WERI-Rb-1 (cell line): ENCODE results near the gene ZHX3.

Experiments used
- DNase-seq: peaks from one replicate; pipeline ENCODE4 v3.0.0-alpha.2; 2020
- H3K27ac ChIP-seq: fragments of 250-450 bp; sonication (Bioruptor Pico); 2 replicates; pipeline ENCODE4 v1.5.1; 2020; ENCODE audit warnings: mild to moderate bottlenecking, moderate library complexity
- H3K27me3 ChIP-seq: fragments of 250-450 bp; sonication (Bioruptor Pico); 2 replicates; pipeline ENCODE4 v1.5.1; 2021; ENCODE audit warnings: mild to moderate bottlenecking, low read depth, moderate library complexity; ENCODE audit not compliant: insufficient read depth, severe bottlenecking
- H3K36me3 ChIP-seq: fragments of 250-450 bp; sonication (Bioruptor Pico); 2 replicates; pipeline ENCODE4 v1.5.1; 2020; ENCODE audit warnings: mild to moderate bottlenecking, moderate library complexity
- H3K4me3 ChIP-seq: 2 replicates; pipeline ENCODE4 v1.5.1; 2011; ENCODE audit warnings: low read depth, mild to moderate bottlenecking, control low read depth, low read length
- H3K9me3 ChIP-seq: fragments of 250-450 bp; sonication (Bioruptor Pico); 2 replicates; pipeline ENCODE4 v1.5.1; 2021; ENCODE audit warnings: mild to moderate bottlenecking, moderate library complexity; ENCODE audit not compliant: severe bottlenecking
- TF ChIP-seq, protein P1 (sequence below): IDR thresholded peaks from 2 replicates; pipeline ENCODE4 v1.5.1; 2011; ENCODE audit warnings: low read depth, mild to moderate bottlenecking, control low read depth, inconsistent platforms, low read length

Gene ZHX3

GRCh38 chr20:41261790-41262717 is 55.5 kb downstream of the ZHX3 start:
- no peaks in the 10 kb centered on the region for H3K27me3 ChIP-seq
- no peak for DNase-seq
- no peaks in the 10 kb centered on the region for H3K36me3 ChIP-seq
- H3K4me3 ChIP-seq, result no peak overlapping the region
- no peaks in the 10 kb centered on the region for H3K9me3 ChIP-seq
- TF ChIP-seq, protein P1, sequence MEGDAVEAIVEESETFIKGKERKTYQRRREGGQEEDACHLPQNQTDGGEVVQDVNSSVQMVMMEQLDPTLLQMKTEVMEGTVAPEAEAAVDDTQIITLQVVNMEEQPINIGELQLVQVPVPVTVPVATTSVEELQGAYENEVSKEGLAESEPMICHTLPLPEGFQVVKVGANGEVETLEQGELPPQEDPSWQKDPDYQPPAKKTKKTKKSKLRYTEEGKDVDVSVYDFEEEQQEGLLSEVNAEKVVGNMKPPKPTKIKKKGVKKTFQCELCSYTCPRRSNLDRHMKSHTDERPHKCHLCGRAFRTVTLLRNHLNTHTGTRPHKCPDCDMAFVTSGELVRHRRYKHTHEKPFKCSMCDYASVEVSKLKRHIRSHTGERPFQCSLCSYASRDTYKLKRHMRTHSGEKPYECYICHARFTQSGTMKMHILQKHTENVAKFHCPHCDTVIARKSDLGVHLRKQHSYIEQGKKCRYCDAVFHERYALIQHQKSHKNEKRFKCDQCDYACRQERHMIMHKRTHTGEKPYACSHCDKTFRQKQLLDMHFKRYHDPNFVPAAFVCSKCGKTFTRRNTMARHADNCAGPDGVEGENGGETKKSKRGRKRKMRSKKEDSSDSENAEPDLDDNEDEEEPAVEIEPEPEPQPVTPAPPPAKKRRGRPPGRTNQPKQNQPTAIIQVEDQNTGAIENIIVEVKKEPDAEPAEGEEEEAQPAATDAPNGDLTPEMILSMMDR, result no peak
- H3K27ac ChIP-seq, result no peak overlapping the region

DNA sequence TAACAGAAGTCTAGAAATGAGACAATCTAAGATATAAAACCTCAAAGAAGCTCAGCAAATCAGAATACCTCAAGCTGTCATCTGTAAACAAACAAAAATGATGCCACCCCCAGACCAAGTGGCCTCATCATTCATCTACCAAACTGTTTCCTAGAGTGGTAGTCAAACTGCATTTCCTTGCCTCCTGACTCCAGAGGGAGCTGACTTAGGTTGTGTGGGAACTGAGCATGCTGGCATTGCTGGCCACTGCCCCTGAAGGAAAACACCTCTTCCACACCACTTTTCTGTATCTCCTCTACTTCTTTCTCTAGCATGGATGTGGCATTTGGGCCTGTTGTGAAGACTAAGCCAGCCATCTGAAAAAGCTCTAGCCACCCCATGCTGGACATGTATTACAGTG is 56.3 kb downstream of the ZHX3 start:
- no peak overlapping the region for H3K4me3 ChIP-seq
- no peak for DNase-seq

GRCh38 chr20:41260734-41261220 is 56.8 kb downstream of the ZHX3 start:
- H3K27me3 ChIP-seq, result no peaks in the 10 kb centered on the region
- TF ChIP-seq, protein P1, result no peak
- H3K36me3 ChIP-seq, result no peaks in the 10 kb centered on the region
- no peak for DNase-seq
- no peak overlapping the region for H3K4me3 ChIP-seq
- no peaks in the 10 kb centered on the region for H3K9me3 ChIP-seq
- H3K27ac ChIP-seq, result no peak overlapping the region

More for the DNA sequence above, 56.3 kb downstream of the ZHX3 start:
- TF ChIP-seq, protein P1, result no peak
- H3K36me3 ChIP-seq, result no peaks in the 10 kb centered on the region
- no peaks in the 10 kb centered on the region for H3K9me3 ChIP-seq
- H3K27me3 ChIP-seq, result no peaks in the 10 kb centered on the region
- H3K27ac ChIP-seq, result no peak overlapping the region

DNA sequence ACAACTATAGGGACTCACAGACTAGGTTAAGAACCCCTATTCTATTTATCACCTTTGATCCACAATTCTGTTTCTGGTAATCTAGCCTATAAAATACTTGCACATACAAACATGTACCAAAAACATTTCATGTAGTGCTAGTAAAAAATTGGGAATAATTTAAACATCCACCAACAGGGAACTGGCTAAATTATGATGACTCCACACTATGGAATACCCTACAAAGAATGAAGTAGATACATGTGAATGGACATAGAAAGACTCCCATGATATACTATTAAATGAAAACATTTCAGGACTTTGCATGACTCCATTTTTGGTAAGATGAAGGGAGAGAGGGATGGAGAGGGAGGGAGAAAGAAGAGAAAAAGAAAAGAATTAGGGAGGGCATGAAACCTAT is 58.2 kb downstream of the ZHX3 start:
- no peaks in the 10 kb centered on the region for H3K27me3 ChIP-seq
- TF ChIP-seq, protein P1, result no peak

GRCh38 chr20:41258474-41258873 is 59.1 kb downstream of the ZHX3 start:
- H3K27me3 ChIP-seq, result no peaks in the 10 kb centered on the region
- no peaks in the 10 kb centered on the region for H3K36me3 ChIP-seq
- TF ChIP-seq, protein P1, result no peak
- H3K4me3 ChIP-seq, result no peak overlapping the region
- no peaks in the 10 kb centered on the region for H3K9me3 ChIP-seq
- DNase-seq, result no peak
- no peak overlapping the region for H3K27ac ChIP-seq

More for the DNA sequence above, 58.2 kb downstream of the ZHX3 start:
- no peak for DNase-seq
- Histone ChIP-seq H3K4me3 (no peak overlapping the region), H3K36me3 (no peaks in the 10 kb centered on the region), H3K9me3 (no peaks in the 10 kb centered on the region), H3K27ac (no peak overlapping the region)
